GM19395 (cell line): ENCODE data around the gene DPF3.
"Not testable (repeated sequence)": the region's sequence is repeated elsewhere in the genome, so short reads cannot be mapped to it uniquely, and the experiment has no call there.

ENCODE experiments used
- ATAC-seq: cut with Tn5 transposase; IDR thresholded peaks from one replicate; pipeline ENCODE4 v1.9.1; 2021; ENCODE audit warnings: mild to moderate bottlenecking, moderate library complexity; ENCODE audit not compliant: unreplicated experiment

The DPF3 gene

GRCh38 chr14:72881543-72881942 lies 12.4 kb downstream of the DPF3 start:
- ATAC-seq = no peak

GRCh38 chr14:72880820-72881219 lies 13.1 kb downstream of the DPF3 start:
- no peak for ATAC-seq

- ATAC-seq = no peak
Observed at GRCh38 chr14:72880164-72880563, 13.7 kb downstream of the DPF3 start.

DNA sequence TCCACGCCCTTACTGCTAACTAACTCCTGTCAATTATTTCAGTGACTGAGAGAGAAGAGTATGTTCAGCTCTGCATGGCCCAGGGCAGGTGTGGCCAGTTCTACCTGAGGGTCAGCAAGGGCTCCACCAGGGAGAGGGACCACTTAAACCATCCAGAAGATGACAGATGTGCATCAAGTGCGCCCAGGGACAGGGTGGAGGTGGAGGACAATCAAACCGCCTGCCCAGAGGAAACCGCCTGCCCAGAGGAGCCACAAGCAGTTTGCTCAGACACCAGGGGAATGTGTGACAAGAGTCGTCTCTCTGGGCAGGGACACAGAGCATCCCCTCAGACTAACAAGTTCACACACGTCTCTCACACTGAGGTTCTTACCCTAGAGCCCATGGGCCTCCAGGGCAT lies 14.5 kb downstream of the DPF3 start:
- no peak for ATAC-seq

- no peak for ATAC-seq
Observed at GRCh38 chr14:72878746-72879145, 15.2 kb downstream of the DPF3 start.

DNA sequence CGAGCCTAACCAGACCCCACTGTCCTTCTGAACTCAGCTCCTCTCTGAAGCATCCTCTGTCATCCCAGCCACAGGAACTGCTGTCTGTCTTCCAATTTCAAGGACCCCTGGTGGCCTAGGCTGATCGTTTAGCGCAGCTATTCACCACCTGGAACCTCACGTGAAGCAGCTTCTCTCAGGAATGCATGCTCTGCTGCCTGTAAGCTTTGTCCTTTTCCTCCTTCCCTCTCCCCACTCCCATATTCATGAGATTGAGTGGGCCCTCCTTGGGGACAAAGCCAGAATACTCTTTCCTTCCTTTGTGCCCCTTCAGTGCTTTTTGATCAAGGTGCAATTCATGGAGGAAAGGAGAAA lies 17.2 kb downstream of the DPF3 start:
- no peak for ATAC-seq

GRCh38 chr14:72876005-72876709 lies 17.7 kb downstream of the DPF3 start:
- ATAC-seq = no peak

DNA sequence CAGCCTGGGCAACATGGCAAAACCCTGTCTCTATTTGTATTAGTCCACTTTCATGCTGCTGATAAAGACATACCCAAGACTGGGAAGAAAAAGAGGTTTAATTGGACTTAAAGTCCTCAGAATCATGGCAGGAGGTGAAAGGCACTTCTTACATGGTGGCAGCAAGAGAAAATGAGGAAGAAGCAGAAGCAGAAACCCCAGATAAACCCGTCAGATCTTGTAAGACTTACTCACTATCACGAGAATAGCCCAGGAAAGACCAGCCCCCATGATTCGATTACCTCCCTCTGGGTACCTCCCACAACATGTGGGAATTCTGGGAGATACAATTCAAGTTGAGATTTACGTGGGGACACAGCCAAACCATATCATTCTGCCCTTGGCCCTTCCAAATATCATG lies 23.0 kb downstream of the DPF3 start:
- not testable (repeated sequence) for ATAC-seq

- ATAC-seq = no peak
Observed at GRCh38 chr14:72869407-72870329, 24.2 kb downstream of the DPF3 start.

GRCh38 chr14:72868500-72868899 lies 25.4 kb downstream of the DPF3 start:
- ATAC-seq = no peak

DNA sequence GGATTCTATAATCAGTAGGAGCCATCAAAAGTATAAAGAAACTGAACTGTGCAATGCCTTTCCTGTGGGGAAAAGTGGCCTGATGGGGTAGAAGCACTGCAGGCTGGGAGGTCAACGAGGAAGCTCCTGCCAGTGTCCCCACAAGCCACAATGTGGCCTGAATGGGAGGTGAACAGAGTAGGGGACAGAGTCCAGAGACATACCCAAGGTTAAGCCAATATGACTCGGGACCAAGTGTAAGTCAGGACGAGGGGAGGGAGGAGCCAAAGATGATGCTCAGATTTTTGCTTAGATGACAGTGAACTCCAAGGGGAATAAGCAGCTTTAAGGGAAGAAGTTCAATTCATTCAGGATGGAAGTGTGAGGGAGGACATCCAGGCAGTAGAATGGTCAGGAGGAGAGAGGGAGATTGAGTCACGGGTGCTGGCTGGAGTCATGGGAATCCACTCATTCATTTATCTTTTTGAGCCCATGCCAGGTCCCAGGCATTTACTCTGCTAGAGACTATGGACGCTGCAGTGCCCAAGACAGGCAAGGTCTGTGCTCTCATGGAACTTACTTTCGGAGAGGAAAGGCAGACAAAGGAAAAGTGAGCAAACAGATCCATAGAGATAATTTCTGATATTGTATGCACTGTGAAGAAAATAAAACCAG lies 29.1 kb downstream of the DPF3 start:
- no peak for ATAC-seq

DNA sequence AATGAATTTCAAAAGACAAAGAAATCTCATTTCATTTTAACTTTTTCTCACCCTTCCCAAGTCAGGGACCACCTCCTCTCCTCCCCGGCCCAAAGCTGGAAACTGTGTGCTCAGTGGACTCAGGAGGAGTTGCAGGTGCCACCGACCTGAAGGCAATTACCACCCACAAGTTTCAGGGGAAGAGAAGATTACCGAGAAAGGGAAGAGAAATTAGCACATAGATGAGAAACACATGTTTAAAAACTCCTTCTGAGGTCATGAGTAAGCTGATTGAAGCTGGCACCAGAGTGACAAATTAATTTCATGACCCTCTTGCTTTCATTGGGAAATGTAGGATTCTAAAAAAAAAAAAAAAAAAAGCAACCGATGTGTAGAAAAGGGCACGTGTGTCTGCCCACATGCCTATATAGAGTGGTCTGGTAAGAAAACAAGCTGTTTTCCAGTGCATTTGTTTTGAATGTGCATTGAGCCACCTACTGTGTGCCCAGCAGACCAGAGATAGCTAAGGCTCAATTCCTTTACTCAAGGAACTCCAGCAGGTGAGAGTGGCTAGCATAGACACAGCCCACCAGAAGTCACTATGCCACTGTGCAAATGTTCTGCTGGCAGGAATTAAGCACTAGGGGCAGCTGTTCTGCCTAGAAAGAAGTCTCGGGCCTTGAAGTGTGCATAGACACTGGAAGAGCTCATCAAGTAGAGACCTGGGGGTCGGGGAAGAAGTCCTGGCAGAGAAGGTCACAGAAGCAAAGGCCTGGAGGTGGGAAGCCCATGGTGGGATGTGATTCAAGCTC lies 30.5 kb downstream of the DPF3 start:
- ATAC-seq = no peak

DNA sequence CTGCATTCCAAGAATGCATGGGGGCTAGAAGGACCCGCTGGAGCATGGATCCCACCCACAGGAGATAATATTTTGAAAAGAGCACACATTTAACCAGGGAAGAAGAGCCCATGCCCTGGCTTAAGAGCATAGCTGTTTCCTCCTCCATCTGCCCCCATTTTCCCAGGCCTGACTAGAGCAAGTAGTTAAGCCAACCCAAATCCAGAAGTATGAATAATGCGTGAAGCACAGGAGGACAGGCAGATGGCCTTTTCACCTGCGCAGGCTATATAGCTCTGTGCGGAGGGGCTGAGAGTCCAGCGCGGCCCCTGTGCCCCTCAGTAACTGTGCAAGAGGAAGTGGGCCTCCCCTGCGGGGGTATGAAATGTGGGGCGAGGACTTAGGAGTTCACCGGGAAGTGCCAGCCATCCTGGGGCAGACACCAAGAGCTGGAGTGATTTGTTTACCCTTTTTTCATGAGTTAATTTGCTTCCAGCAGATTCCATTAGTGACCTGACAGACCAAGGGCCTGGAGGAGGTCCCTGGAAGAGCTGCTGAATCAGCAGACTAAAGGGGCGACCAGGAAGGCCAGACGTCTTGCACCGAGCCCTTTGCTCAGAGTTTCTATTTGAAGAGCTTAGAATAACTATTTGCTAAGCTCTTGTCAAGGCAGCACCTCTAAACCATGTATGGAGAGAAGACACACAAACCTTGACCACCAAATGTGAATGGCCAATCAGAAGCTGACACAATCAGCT lies 37.2 kb downstream of the DPF3 start:
- ATAC-seq = no peak

GRCh38 chr14:72855913-72856312 lies 38.0 kb downstream of the DPF3 start:
- no peak for ATAC-seq

GRCh38 chr14:72852194-72852593 lies 41.7 kb downstream of the DPF3 start:
- ATAC-seq = no peak

- ATAC-seq = no peak
Observed at GRCh38 chr14:72851635-72852034, 42.3 kb downstream of the DPF3 start.

GRCh38 chr14:72850360-72850759 lies 43.5 kb downstream of the DPF3 start:
- no peak for ATAC-seq

- no peak for ATAC-seq
Observed at GRCh38 chr14:72849222-72849621, 44.7 kb downstream of the DPF3 start.

- ATAC-seq = no peak
Observed at GRCh38 chr14:72847721-72848120, 46.2 kb downstream of the DPF3 start.

GRCh38 chr14:72845683-72846082 lies 48.2 kb downstream of the DPF3 start:
- ATAC-seq = no peak
